ENCODE measurements around the gene SNCAIP. TPM values are rescaled to one million over a fixed set of nuclear protein-coding genes. Genes with fewer than 3 reads are reported as not detected.

The SNCAIP gene
- total and polyA plus RNA-seq, 12 donors: 0.54 to 2.5 (median 1.4) TPM

GRCh38 chr5:122392824-122393223, 80.8 kb downstream of the SNCAIP start:
- TF ChIP-seq, protein P1, sequence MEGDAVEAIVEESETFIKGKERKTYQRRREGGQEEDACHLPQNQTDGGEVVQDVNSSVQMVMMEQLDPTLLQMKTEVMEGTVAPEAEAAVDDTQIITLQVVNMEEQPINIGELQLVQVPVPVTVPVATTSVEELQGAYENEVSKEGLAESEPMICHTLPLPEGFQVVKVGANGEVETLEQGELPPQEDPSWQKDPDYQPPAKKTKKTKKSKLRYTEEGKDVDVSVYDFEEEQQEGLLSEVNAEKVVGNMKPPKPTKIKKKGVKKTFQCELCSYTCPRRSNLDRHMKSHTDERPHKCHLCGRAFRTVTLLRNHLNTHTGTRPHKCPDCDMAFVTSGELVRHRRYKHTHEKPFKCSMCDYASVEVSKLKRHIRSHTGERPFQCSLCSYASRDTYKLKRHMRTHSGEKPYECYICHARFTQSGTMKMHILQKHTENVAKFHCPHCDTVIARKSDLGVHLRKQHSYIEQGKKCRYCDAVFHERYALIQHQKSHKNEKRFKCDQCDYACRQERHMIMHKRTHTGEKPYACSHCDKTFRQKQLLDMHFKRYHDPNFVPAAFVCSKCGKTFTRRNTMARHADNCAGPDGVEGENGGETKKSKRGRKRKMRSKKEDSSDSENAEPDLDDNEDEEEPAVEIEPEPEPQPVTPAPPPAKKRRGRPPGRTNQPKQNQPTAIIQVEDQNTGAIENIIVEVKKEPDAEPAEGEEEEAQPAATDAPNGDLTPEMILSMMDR (IDR thresholded peaks at IDR 0.05): no peak
- intact Hi-C loops (cut with DNase I): no loop called here
- Histone ChIP-seq H3K27ac (no peak overlapping the region), H3K27me3 (peaks cover 0 to 4% (median 0%) of the 10 kb centered on the region in 7 donors), H3K36me3 (no peaks in the 10 kb centered on the region), H3K4me3 (no peak overlapping the region), H3K4me1 (no peaks in the 10 kb centered on the region), H3K9me3 (no peaks in the 10 kb centered on the region)
- WGBS, 2 donors: 65 to 75% methylated on average over 2 of the region's 2 CpGs
- DNase-seq (no peak), ATAC-seq (no peak)

- H3K4me1 ChIP-seq: no peaks in the 10 kb centered on the region
- no peaks in the 10 kb centered on the region for H3K9me3 ChIP-seq
- no peak overlapping the region for H3K27ac ChIP-seq
- intact Hi-C loops (cut with DNase I): no loop called here
- ATAC-seq (no peak), DNase-seq (no peak)
- peaks cover 0 to 4% (median 0%) of the 10 kb centered on the region in 7 donors for H3K27me3 ChIP-seq
- H3K36me3 ChIP-seq: no peaks in the 10 kb centered on the region
- 85 to 86% methylated on average over 6 of the region's 6 CpGs for WGBS, 2 donors
- H3K4me3 ChIP-seq: no peak overlapping the region
- TF ChIP-seq, protein P1 (IDR thresholded peaks at IDR 0.05): no peak
Observed at GRCh38 chr5:122394284-122394930, 82.4 kb downstream of the SNCAIP start.

DNA sequence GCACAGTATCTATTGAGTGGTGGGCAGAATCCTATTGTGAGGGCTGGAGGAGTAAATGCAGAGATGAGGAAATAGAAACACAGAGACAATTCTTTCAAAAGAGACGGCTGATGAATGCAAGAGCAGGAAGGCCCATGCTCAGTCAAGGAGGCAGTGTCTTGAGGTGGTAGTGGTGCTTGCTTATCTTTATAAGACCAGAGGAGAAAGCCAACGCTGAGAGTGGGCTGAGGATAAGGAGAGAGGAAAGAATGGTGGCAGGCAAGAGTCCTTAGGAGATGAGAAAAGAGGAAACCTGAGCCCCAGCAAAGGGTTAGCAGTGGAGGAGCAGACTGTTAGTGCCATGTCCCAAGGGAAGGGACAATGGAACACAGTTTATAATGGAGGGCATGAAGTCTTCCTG, 86.0 kb downstream of the SNCAIP start:
- no peaks in the 10 kb centered on the region for H3K4me1 ChIP-seq
- no peaks in the 10 kb centered on the region for H3K9me3 ChIP-seq
- WGBS, 2 donors: 72 to 75% methylated on average over 2 of the region's 2 CpGs
- no peak for ATAC-seq
- TF ChIP-seq, protein P1 (IDR thresholded peaks at IDR 0.05): no peak
- no peak overlapping the region for H3K4me3 ChIP-seq
- DNase-seq: no peak
- H3K36me3 ChIP-seq: no peaks in the 10 kb centered on the region
- H3K27ac ChIP-seq: no peak overlapping the region
- peaks cover 0 to 4% (median 0%) of the 10 kb centered on the region in 7 donors for H3K27me3 ChIP-seq
- intact Hi-C loops (cut with DNase I): no loop called here

GRCh38 chr5:122400341-122400740, 88.3 kb downstream of the SNCAIP start:
- Histone ChIP-seq H3K36me3 (no peaks in the 10 kb centered on the region), H3K4me1 (no peaks in the 10 kb centered on the region), H3K27me3 (peaks cover 0 to 4% (median 0%) of the 10 kb centered on the region in 7 donors), H3K4me3 (no peak overlapping the region), H3K27ac (no peak overlapping the region), H3K9me3 (no peaks in the 10 kb centered on the region)
- DNase-seq (no peak), ATAC-seq (no peak)
- intact Hi-C loops (cut with DNase I): loop anchor here in 1 of 10 donors (10.0 kb wide), 1 partner anchor 116 kb away; no protein-coding TSS in a partner anchor
- TF ChIP-seq, protein P1 (IDR thresholded peaks at IDR 0.05): no peak
- WGBS, 2 donors: 93 to 97% methylated on average over 1 of the region's 1 CpG
